ENCODE data around the gene DVL2.

GRCh38 chr17:7195971-7196370 lies 38.3 kb downstream of the DVL2 start:
- TF ChIP-seq EP300 (IDR thresholded peaks at IDR 0.05) (no peak), CTCF (IDR thresholded peaks at IDR 0.05) (no peak), POLR2A (IDR thresholded peaks at IDR 0.05) (no peak)

Data from ovary (tissue), 3 donors.